Measurements from ENCODE around the gene ZNF598. TPM values are rescaled to one million over a fixed set of nuclear protein-coding genes. Genes with fewer than 3 reads are reported as not detected.

Gene ZNF598
- polyA plus RNA-seq, 2 of the 4 experiments (the other 2 are of a cell fraction) = 17.7 to 33.8 TPM

DNA sequence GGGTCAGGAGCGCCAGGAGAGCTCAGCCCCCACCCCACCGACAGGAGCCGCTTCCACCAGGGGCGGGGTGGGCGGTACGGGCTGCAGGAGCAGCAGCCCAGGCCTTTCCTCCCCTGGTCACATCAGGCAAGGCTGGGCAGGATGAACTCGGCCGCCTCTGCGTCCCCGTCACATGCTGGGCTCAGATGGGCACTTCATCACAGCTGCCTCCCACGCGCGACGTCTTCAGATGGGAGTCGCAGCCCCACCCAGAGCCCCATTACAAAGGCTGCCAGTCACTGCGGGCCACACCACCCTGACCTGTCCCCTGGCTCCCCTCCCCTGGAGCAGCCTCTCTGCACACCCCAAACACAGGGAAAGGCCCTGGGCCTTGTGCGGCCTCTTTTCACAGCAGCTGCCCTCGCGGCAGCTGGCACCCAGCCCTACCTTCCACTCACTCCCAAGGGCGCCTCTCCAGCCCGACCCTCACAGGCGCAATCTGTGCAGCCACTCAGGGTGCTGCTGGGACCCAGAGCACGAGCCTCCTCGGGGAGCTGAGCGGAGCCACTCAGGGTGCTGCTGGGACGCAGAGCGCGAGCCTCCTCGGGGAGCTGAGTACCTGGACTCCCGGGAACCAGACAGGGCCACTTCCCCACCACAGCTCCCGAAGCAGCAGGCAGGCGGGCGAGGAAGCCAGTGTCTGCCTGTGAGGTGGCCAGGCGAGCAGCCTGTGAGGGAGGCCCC lies 4.7 kb downstream of the ZNF598 start:
- ChIA-PET CTCF (interaction anchor here (0.9 to 11.3 kb wide), 29 partner anchors 8 to 228 kb away, joined by 3 to 196 read pairs (median 7); partner anchors contain the start of genes GFER, NOXO1, PKD1 and RAB26), POLR2A (interaction anchor here (1.0 to 1.7 kb wide), 2 partner anchors 34 to 40 kb away, joined by 4 to 11 read pairs; partner anchors contain the start of genes RPS2 and TBL3)
- Histone ChIP-seq H3K9me3 (no peaks in the 10 kb centered on the region), H3K4me2 (peak overlapping the region; percentile 78; the same call in 1 of the 3 replicates), H3K4me3 (no peak overlapping the region), H3K27ac (peak overlapping the region in 1 of 2 experiments; percentile 71; a peak in 2 of 6 replicates), H3K4me1 (peaks cover 49% of the 10 kb centered on the region)
- no peak for FAIRE-seq
- WGBS (ENCODE audit: missing lambda C conversion rate) = 89% methylated on average over 30 of the region's 34 CpGs
- DNase-seq (ENCODE audit: low read depth in 1 of 2, low spot score in 1 of 2) = no peak
- ATAC-seq = no peak
- no peak for TF ChIP-seq NFE2L2 (conservative IDR thresholded peaks at IDR 0.05; ENCODE audit: low read length)
- TF ChIP-seq SREBF2 (IDR thresholded peaks at IDR 0.05) = no peak
- TF ChIP-seq, protein P1, sequence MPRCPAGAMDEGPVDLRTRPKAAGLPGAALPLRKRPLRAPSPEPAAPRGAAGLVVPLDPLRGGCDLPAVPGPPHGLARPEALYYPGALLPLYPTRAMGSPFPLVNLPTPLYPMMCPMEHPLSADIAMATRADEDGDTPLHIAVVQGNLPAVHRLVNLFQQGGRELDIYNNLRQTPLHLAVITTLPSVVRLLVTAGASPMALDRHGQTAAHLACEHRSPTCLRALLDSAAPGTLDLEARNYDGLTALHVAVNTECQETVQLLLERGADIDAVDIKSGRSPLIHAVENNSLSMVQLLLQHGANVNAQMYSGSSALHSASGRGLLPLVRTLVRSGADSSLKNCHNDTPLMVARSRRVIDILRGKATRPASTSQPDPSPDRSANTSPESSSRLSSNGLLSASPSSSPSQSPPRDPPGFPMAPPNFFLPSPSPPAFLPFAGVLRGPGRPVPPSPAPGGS (IDR thresholded peaks at IDR 0.05) = no peak
- TF ChIP-seq, protein P2, sequence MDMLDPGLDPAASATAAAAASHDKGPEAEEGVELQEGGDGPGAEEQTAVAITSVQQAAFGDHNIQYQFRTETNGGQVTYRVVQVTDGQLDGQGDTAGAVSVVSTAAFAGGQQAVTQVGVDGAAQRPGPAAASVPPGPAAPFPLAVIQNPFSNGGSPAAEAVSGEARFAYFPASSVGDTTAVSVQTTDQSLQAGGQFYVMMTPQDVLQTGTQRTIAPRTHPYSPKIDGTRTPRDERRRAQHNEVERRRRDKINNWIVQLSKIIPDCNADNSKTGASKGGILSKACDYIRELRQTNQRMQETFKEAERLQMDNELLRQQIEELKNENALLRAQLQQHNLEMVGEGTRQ (IDR thresholded peaks at IDR 0.05) = no peak
- no peak for TF ChIP-seq HOXB5 (CRISPR knock-in tag; IDR thresholded peaks at IDR 0.05)
- no peak for TF ChIP-seq EHF (CRISPR knock-in tag; IDR thresholded peaks at IDR 0.05)
- TF ChIP-seq JUN (IDR thresholded peaks at IDR 0.05) = no peak
- no peak for TF ChIP-seq FOSL2 (IDR thresholded peaks at IDR 0.05)
- TF ChIP-seq FOSL2 (CRISPR knock-in tag; IDR thresholded peaks at IDR 0.05) = no peak
- TF ChIP-seq, protein P3, sequence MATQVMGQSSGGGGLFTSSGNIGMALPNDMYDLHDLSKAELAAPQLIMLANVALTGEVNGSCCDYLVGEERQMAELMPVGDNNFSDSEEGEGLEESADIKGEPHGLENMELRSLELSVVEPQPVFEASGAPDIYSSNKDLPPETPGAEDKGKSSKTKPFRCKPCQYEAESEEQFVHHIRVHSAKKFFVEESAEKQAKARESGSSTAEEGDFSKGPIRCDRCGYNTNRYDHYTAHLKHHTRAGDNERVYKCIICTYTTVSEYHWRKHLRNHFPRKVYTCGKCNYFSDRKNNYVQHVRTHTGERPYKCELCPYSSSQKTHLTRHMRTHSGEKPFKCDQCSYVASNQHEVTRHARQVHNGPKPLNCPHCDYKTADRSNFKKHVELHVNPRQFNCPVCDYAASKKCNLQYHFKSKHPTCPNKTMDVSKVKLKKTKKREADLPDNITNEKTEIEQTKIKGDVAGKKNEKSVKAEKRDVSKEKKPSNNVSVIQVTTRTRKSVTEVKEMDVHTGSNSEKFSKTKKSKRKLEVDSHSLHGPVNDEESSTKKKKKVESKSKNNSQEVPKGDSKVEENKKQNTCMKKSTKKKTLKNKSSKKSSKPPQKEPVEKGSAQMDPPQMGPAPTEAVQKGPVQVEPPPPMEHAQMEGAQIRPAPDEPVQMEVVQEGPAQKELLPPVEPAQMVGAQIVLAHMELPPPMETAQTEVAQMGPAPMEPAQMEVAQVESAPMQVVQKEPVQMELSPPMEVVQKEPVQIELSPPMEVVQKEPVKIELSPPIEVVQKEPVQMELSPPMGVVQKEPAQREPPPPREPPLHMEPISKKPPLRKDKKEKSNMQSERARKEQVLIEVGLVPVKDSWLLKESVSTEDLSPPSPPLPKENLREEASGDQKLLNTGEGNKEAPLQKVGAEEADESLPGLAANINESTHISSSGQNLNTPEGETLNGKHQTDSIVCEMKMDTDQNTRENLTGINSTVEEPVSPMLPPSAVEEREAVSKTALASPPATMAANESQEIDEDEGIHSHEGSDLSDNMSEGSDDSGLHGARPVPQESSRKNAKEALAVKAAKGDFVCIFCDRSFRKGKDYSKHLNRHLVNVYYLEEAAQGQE (IDR thresholded peaks at IDR 0.05) = no peak

DNA sequence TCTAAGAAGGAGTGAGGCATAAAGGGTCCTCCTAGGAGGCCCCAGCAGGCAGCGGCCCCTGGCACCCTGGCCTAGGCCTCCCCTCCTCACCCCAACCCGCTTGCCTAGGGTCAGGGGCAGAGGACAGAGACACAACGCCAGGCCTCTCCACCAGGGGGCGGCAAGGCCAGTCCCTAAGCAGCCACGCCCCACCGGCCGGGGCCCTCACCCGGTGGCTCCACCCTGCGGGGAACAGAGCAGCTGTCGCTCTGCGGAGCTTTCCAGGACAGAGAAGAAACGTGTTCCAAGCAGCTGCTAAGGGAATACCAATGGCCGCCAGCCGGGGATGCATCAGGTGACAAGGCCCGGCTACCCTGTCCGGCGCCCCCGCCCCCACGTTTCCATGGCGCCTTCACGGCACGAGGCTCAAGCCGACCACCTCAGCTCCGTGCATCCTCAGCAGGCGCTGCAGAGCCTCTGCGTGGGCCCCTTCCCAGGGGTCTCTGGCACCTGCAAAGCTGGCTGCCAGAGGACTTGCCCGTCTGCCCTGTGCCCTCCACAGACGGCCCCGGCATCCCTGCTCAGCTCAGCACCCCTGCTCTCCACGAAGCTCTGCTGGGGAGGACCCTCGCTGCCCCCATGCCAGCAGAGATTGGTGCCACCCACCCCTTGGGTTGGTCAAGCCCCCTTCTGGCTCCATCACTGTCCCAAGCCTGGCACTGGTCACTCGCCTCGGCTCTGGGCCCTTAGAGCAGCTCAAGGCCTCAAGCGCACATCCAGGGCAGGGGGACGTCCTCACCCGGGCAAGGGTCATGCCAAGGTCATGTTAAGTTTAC lies 5.6 kb downstream of the ZNF598 start:
- H3K4me3 ChIP-seq = no peak overlapping the region
- DNase-seq (ENCODE audit: low read depth in 1 of 2, low spot score in 1 of 2) (peak; percentile 87 to 95), FAIRE-seq (no peak), ATAC-seq (peak; percentile 77 to 90)
- peak overlapping the region; percentile 56 to 71 for H3K27ac ChIP-seq
- POLR2A ChIA-PET = interaction anchor here (1.0 to 1.7 kb wide), 3 partner anchors 33 to 151 kb away, joined by 4 to 11 read pairs (median 11); partner anchors contain the start of genes RPS2, TBL3 and TRAF7
- whole genome bisulfite sequencing (ENCODE audit: missing lambda C conversion rate) = 30% methylated on average over 28 of the region's 36 CpGs
- peak overlapping the region; percentile 78 for H3K4me2 ChIP-seq
- H3K9me3 ChIP-seq = no peaks in the 10 kb centered on the region
- CTCF ChIA-PET = interaction anchor here (0.5 to 11.3 kb wide), 50 partner anchors 9 to 229 kb away, joined by 3 to 196 read pairs (median 6); partner anchors contain the start of genes GFER, NOXO1, NPW and NTHL1
- peaks cover 49% of the 10 kb centered on the region for H3K4me1 ChIP-seq
- TF ChIP-seq EP300 (IDR thresholded peaks at IDR 0.05) (no peak), CHD4 (IDR thresholded peaks at IDR 0.05; ENCODE audit: borderline replicate concordance) (no peak), EHMT2 (IDR thresholded peaks at IDR 0.05; ENCODE audit: low read depth) (no peak), TFCP2L1 (CRISPR knock-in tag; IDR thresholded peaks at IDR 0.05) (no peak), SMC3 (IDR thresholded peaks at IDR 0.05) (peak; percentile 80), ZSCAN20 (CRISPR knock-in tag; IDR thresholded peaks at IDR 0.05) (no peak), HOXB5 (CRISPR knock-in tag; IDR thresholded peaks at IDR 0.05) (no peak), PHF8 (IDR thresholded peaks at IDR 0.05; ENCODE audit: borderline replicate concordance, low read depth) (no peak), HOXB13 (CRISPR knock-in tag; IDR thresholded peaks at IDR 0.05; ENCODE audit: low read depth) (no peak), GATA3 (IDR thresholded peaks at IDR 0.05; ENCODE audit: borderline replicate concordance) (no peak), RARB (CRISPR knock-in tag; IDR thresholded peaks at IDR 0.05) (no peak), KDM1A (IDR thresholded peaks at IDR 0.05; ENCODE audit: low read depth) (no peak)
- TF ChIP-seq, protein P4, sequence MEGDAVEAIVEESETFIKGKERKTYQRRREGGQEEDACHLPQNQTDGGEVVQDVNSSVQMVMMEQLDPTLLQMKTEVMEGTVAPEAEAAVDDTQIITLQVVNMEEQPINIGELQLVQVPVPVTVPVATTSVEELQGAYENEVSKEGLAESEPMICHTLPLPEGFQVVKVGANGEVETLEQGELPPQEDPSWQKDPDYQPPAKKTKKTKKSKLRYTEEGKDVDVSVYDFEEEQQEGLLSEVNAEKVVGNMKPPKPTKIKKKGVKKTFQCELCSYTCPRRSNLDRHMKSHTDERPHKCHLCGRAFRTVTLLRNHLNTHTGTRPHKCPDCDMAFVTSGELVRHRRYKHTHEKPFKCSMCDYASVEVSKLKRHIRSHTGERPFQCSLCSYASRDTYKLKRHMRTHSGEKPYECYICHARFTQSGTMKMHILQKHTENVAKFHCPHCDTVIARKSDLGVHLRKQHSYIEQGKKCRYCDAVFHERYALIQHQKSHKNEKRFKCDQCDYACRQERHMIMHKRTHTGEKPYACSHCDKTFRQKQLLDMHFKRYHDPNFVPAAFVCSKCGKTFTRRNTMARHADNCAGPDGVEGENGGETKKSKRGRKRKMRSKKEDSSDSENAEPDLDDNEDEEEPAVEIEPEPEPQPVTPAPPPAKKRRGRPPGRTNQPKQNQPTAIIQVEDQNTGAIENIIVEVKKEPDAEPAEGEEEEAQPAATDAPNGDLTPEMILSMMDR (IDR thresholded peaks at IDR 0.05) = peak; percentile 87
- TF ChIP-seq, protein P1 (IDR thresholded peaks at IDR 0.05) = no peak
- TF ChIP-seq, protein P2 (IDR thresholded peaks at IDR 0.05) = peak; percentile 65
